ENCODE results near the gene ZNF385D.

The ZNF385D gene

DNA sequence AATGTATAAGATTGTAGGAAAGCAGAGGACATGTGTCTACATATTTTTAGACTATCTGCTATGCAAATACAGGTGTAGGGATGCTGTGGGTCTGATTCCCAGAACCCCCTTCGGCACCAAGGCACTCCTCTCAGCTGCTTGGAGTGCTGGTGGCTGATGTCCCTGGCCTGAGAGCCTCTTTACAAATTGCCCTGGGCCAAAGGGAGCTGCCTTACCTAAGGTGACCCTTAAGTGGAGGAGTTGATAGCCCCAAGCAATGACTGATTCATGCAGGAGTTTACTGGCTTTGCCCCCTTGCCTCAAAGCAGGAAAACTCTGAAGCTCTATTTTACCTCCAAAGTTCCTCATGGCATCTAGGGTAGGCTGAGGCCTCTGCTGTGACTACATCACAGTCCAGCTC is 83.0 kb downstream of the ZNF385D start:
- Histone ChIP-seq H3K27me3 (ENCODE audit: control insufficient read depth in 1 of 2, insufficient read depth in 2 of 2, low read length in 2 of 2) (no peaks in the 10 kb centered on the region), H3K9me3 (ENCODE audit: low read length) (no peaks in the 10 kb centered on the region), H3K4me3 (ENCODE audit: low read depth in 1 of 2, low read length in 2 of 2) (no peak overlapping the region), H3K27ac (ENCODE audit: low read depth, low read length) (no peak overlapping the region), H3K36me3 (ENCODE audit: insufficient read depth, low read length) (no peaks in the 10 kb centered on the region), H3K4me1 (ENCODE audit: insufficient read depth, low read length) (no peaks in the 10 kb centered on the region), H3K9ac (ENCODE audit: low read length) (no peak overlapping the region)

- no peak overlapping the region for H3K27ac ChIP-seq (ENCODE audit: low read depth, low read length)
- no peaks in the 10 kb centered on the region for H3K36me3 ChIP-seq (ENCODE audit: insufficient read depth, low read length)
- H3K4me1 ChIP-seq (ENCODE audit: insufficient read depth, low read length), result no peaks in the 10 kb centered on the region
- no peak overlapping the region for H3K4me3 ChIP-seq (ENCODE audit: low read depth in 1 of 2, low read length in 2 of 2)
- no peak overlapping the region for H3K9ac ChIP-seq (ENCODE audit: low read length)
- no peaks in the 10 kb centered on the region for H3K27me3 ChIP-seq (ENCODE audit: control insufficient read depth in 1 of 2, insufficient read depth in 2 of 2, low read length in 2 of 2)
- H3K9me3 ChIP-seq (ENCODE audit: low read length), result no peaks in the 10 kb centered on the region
Observed at GRCh38 chr3:21665444-21666100, 85.4 kb downstream of the ZNF385D start.

GRCh38 chr3:21664996-21665395 is 86.0 kb downstream of the ZNF385D start:
- H3K9ac ChIP-seq (ENCODE audit: low read length), result no peak overlapping the region
- no peak overlapping the region for H3K4me3 ChIP-seq (ENCODE audit: low read depth in 1 of 2, low read length in 2 of 2)
- H3K4me1 ChIP-seq (ENCODE audit: insufficient read depth, low read length), result no peaks in the 10 kb centered on the region
- H3K9me3 ChIP-seq (ENCODE audit: low read length), result no peaks in the 10 kb centered on the region
- no peaks in the 10 kb centered on the region for H3K27me3 ChIP-seq (ENCODE audit: control insufficient read depth in 1 of 2, insufficient read depth in 2 of 2, low read length in 2 of 2)
- H3K27ac ChIP-seq (ENCODE audit: low read depth, low read length), result no peak overlapping the region
- no peaks in the 10 kb centered on the region for H3K36me3 ChIP-seq (ENCODE audit: insufficient read depth, low read length)

DNA sequence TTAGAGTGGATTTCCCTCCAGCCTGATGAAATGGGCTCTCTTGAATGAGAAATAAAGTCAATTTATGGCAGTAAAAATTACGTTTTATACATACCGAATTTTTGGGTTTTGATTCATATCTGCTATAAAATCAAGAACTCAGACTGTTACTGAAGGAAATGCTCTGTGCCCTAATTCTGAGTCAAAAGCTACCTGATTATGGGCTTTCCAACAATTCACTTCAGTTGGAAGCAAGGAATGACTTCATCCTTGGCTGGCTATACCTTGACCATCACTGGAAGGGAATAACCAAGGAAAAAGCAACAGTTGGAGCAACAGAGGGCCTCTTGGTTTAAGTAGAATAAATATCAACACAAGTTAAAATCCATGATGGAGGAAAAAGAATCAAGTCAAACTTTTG is 88.6 kb downstream of the ZNF385D start:
- no peak overlapping the region for H3K4me3 ChIP-seq (ENCODE audit: low read depth in 1 of 2, low read length in 2 of 2)
- no peaks in the 10 kb centered on the region for H3K27me3 ChIP-seq (ENCODE audit: control insufficient read depth in 1 of 2, insufficient read depth in 2 of 2, low read length in 2 of 2)
- no peak overlapping the region for H3K9ac ChIP-seq (ENCODE audit: low read length)
- H3K9me3 ChIP-seq (ENCODE audit: low read length), result no peaks in the 10 kb centered on the region
- no peaks in the 10 kb centered on the region for H3K36me3 ChIP-seq (ENCODE audit: insufficient read depth, low read length)
- no peaks in the 10 kb centered on the region for H3K4me1 ChIP-seq (ENCODE audit: insufficient read depth, low read length)
- no peak overlapping the region for H3K27ac ChIP-seq (ENCODE audit: low read depth, low read length)

- Histone ChIP-seq H3K9ac (ENCODE audit: low read length) (no peak overlapping the region), H3K36me3 (ENCODE audit: insufficient read depth, low read length) (no peaks in the 10 kb centered on the region)
Observed at GRCh38 chr3:21654662-21655061, 96.3 kb downstream of the ZNF385D start.

GRCh38 chr3:21654241-21654640 is 96.8 kb downstream of the ZNF385D start:
- H3K36me3 ChIP-seq (ENCODE audit: insufficient read depth, low read length), result no peaks in the 10 kb centered on the region
- no peak overlapping the region for H3K27ac ChIP-seq (ENCODE audit: low read depth, low read length)
- H3K9ac ChIP-seq (ENCODE audit: low read length), result no peak overlapping the region
- H3K9me3 ChIP-seq (ENCODE audit: low read length), result no peaks in the 10 kb centered on the region
- H3K4me3 ChIP-seq (ENCODE audit: low read depth in 1 of 2, low read length in 2 of 2), result no peak overlapping the region
- H3K27me3 ChIP-seq (ENCODE audit: control insufficient read depth in 1 of 2, insufficient read depth in 2 of 2, low read length in 2 of 2), result no peaks in the 10 kb centered on the region
- no peaks in the 10 kb centered on the region for H3K4me1 ChIP-seq (ENCODE audit: insufficient read depth, low read length)

More at GRCh38 chr3:21654662-21655061, 96.3 kb downstream of the ZNF385D start:
- H3K4me3 ChIP-seq (ENCODE audit: low read depth in 1 of 2, low read length in 2 of 2), result no peak overlapping the region
- no peaks in the 10 kb centered on the region for H3K27me3 ChIP-seq (ENCODE audit: control insufficient read depth in 1 of 2, insufficient read depth in 2 of 2, low read length in 2 of 2)
- H3K27ac ChIP-seq (ENCODE audit: low read depth, low read length), result no peak overlapping the region
- no peaks in the 10 kb centered on the region for H3K4me1 ChIP-seq (ENCODE audit: insufficient read depth, low read length)
- H3K9me3 ChIP-seq (ENCODE audit: low read length), result no peaks in the 10 kb centered on the region

GRCh38 chr3:21649519-21649918 is 101.5 kb downstream of the ZNF385D start:
- H3K27me3 ChIP-seq (ENCODE audit: control insufficient read depth in 1 of 2, insufficient read depth in 2 of 2, low read length in 2 of 2), result no peaks in the 10 kb centered on the region
- H3K4me3 ChIP-seq (ENCODE audit: low read depth in 1 of 2, low read length in 2 of 2), result no peak overlapping the region
- no peaks in the 10 kb centered on the region for H3K36me3 ChIP-seq (ENCODE audit: insufficient read depth, low read length)
- no peak overlapping the region for H3K27ac ChIP-seq (ENCODE audit: low read depth, low read length)
- H3K4me1 ChIP-seq (ENCODE audit: insufficient read depth, low read length), result peaks cover 12% of the 10 kb centered on the region
- no peak overlapping the region for H3K9ac ChIP-seq (ENCODE audit: low read length)
- H3K9me3 ChIP-seq (ENCODE audit: low read length), result no peaks in the 10 kb centered on the region

GRCh38 chr3:21647961-21648360 is 103.0 kb downstream of the ZNF385D start:
- no peak overlapping the region for H3K4me3 ChIP-seq (ENCODE audit: low read depth in 1 of 2, low read length in 2 of 2)
- no peak overlapping the region for H3K27ac ChIP-seq (ENCODE audit: low read depth, low read length)
- H3K27me3 ChIP-seq (ENCODE audit: control insufficient read depth in 1 of 2, insufficient read depth in 2 of 2, low read length in 2 of 2), result no peaks in the 10 kb centered on the region
- H3K9ac ChIP-seq (ENCODE audit: low read length), result no peak overlapping the region
- peaks cover 12% of the 10 kb centered on the region for H3K4me1 ChIP-seq (ENCODE audit: insufficient read depth, low read length)
- no peaks in the 10 kb centered on the region for H3K36me3 ChIP-seq (ENCODE audit: insufficient read depth, low read length)
- H3K9me3 ChIP-seq (ENCODE audit: low read length), result no peaks in the 10 kb centered on the region

- Histone ChIP-seq H3K4me3 (ENCODE audit: low read depth in 1 of 2, low read length in 2 of 2) (no peak overlapping the region), H3K4me1 (ENCODE audit: insufficient read depth, low read length) (peaks cover 12% of the 10 kb centered on the region), H3K9ac (ENCODE audit: low read length) (no peak overlapping the region), H3K27me3 (ENCODE audit: control insufficient read depth in 1 of 2, insufficient read depth in 2 of 2, low read length in 2 of 2) (no peaks in the 10 kb centered on the region), H3K36me3 (ENCODE audit: insufficient read depth, low read length) (no peaks in the 10 kb centered on the region), H3K27ac (ENCODE audit: low read depth, low read length) (no peak overlapping the region), H3K9me3 (ENCODE audit: low read length) (no peaks in the 10 kb centered on the region)
Observed at GRCh38 chr3:21645121-21645897, 105.7 kb downstream of the ZNF385D start.

DNA sequence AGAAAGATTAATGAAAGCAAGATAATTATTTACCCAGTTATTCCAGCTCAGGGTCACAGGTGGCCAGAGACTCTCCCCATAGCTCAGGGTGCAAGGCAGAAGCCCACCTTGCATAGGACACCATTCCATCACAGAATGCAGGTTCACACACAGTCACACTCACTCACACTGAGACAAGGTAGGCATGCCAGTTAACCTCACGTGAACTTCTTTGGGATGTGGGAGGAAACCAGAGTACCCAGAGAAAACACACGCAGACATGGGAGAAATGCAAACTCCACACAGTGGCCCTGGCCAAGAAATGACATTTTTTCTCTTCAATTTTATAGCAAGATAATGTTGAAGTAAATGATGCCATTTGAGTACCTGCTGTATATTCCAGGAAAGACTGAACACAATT is 106.7 kb downstream of the ZNF385D start:
- Histone ChIP-seq H3K4me3 (ENCODE audit: low read depth in 1 of 2, low read length in 2 of 2) (no peak overlapping the region), H3K27ac (ENCODE audit: low read depth, low read length) (no peak overlapping the region), H3K9ac (ENCODE audit: low read length) (no peak overlapping the region), H3K4me1 (ENCODE audit: insufficient read depth, low read length) (peaks cover 12% of the 10 kb centered on the region), H3K36me3 (ENCODE audit: insufficient read depth, low read length) (no peaks in the 10 kb centered on the region), H3K27me3 (ENCODE audit: control insufficient read depth in 1 of 2, insufficient read depth in 2 of 2, low read length in 2 of 2) (no peaks in the 10 kb centered on the region), H3K9me3 (ENCODE audit: low read length) (no peaks in the 10 kb centered on the region)

DNA sequence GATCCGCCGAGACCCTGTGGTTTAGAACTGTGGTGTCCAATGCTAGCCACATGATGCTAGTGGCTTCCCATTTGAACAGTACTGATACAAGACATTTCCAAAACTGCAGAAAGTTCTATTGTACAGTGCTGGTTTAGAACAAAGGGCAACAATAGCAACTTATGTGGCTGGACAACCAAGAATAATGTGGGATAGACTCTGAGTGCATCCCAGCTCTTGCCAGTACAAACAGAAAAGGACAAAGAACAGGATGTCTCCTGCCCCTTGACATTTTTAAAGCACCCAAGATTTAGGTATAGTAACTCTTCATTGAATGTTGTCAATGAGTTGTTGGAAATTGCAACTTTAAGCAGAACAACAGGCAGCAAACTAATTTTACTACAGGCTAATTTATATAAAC is 107.3 kb downstream of the ZNF385D start:
- Histone ChIP-seq H3K27ac (ENCODE audit: low read depth, low read length) (no peak overlapping the region), H3K4me3 (ENCODE audit: low read depth in 1 of 2, low read length in 2 of 2) (no peak overlapping the region), H3K36me3 (ENCODE audit: insufficient read depth, low read length) (no peaks in the 10 kb centered on the region), H3K9me3 (ENCODE audit: low read length) (no peaks in the 10 kb centered on the region), H3K4me1 (ENCODE audit: insufficient read depth, low read length) (peaks cover 12% of the 10 kb centered on the region), H3K9ac (ENCODE audit: low read length) (no peak overlapping the region), H3K27me3 (ENCODE audit: control insufficient read depth in 1 of 2, insufficient read depth in 2 of 2, low read length in 2 of 2) (no peaks in the 10 kb centered on the region)

DNA sequence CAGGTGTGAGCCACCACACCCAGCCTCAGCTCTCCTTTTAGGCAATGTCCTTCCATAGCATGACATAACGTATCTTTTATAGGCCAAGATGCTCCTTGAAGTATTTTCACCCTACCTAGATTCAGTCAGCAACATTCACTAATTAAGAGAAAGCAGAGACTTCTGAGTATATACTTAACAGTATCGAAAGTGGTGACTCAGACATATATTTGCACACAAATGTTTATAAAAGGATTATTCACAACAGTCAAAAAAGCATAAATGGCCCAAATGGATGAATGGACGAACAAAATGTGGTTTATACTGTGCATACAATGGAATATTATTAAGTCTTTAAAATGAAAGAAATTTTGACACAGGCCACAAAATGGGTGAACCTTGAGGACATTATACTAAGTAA is 108.6 kb downstream of the ZNF385D start:
- Histone ChIP-seq H3K9ac (ENCODE audit: low read length) (no peak overlapping the region), H3K36me3 (ENCODE audit: insufficient read depth, low read length) (no peaks in the 10 kb centered on the region), H3K4me3 (ENCODE audit: low read depth in 1 of 2, low read length in 2 of 2) (no peak overlapping the region), H3K27me3 (ENCODE audit: control insufficient read depth in 1 of 2, insufficient read depth in 2 of 2, low read length in 2 of 2) (no peaks in the 10 kb centered on the region), H3K4me1 (ENCODE audit: insufficient read depth, low read length) (peaks cover 12% of the 10 kb centered on the region), H3K9me3 (ENCODE audit: low read length) (no peaks in the 10 kb centered on the region), H3K27ac (ENCODE audit: low read depth, low read length) (no peak overlapping the region)
